H1 (cell line): ENCODE data around the gene TAOK1. TPM values are rescaled to one million over a fixed set of nuclear protein-coding genes. Genes with fewer than 3 reads are reported as not detected.

ENCODE experiments used
- BRCA1 ChIP-seq: IDR thresholded peaks from 2 replicates; pipeline ENCODE4 v1.6.1; 2012; ENCODE audit warnings: low read depth, low read length, improper control_type of control experiment
- CREB1 ChIP-seq: IDR thresholded peaks from 2 replicates; pipeline ENCODE4 v1.6.1; 2012; ENCODE audit warnings: inconsistent platforms
- EGR1 ChIP-seq: IDR thresholded peaks from 2 replicates; pipeline ENCODE4 v1.6.1; 2011; ENCODE audit warnings: low read depth, low read length, borderline replicate concordance
- GABPA ChIP-seq: IDR thresholded peaks from 2 replicates; pipeline ENCODE4 v1.6.1; 2011; ENCODE audit warnings: mild to moderate bottlenecking, low read length, moderate library complexity, borderline replicate concordance; ENCODE audit not compliant: insufficient read depth
- GTF2F1 ChIP-seq: IDR thresholded peaks from 2 replicates; pipeline ENCODE4 v1.6.1; 2012; ENCODE audit warnings: low read depth, low read length, improper control_type of control experiment, borderline replicate concordance
- HDAC2 ChIP-seq, 2 experiments: fragments of 300-600 bp in 1 of 2; sonication (generic) in 1 of 2; IDR thresholded peaks; 2 replicates each; pipeline ENCODE4 v1.6.1; 2011 to 2012; ENCODE audit warnings: low read depth in 2 of 2, low read length in 2 of 2, mild to moderate bottlenecking in 2 of 2, moderate library complexity in 2 of 2, borderline replicate concordance in 1 of 2, inconsistent platforms in 1 of 2
- HDAC6 ChIP-seq: IDR thresholded peaks from one replicate; pipeline ENCODE4 v1.7.1; 2012; ENCODE audit warnings: low read depth, mild to moderate bottlenecking, inconsistent platforms, low read length, moderate library complexity
- RFX5 ChIP-seq: IDR thresholded peaks from 2 replicates; pipeline ENCODE4 v1.6.1; 2011; ENCODE audit warnings: low read depth, low read length, improper control_type of control experiment, borderline replicate concordance
- SP4 ChIP-seq: IDR thresholded peaks from 2 replicates; pipeline ENCODE4 v1.6.1; 2012; ENCODE audit warnings: low read length, inconsistent platforms
- ZNF274 ChIP-seq: IDR thresholded peaks from 2 replicates; pipeline ENCODE4 v1.7.0; 2012; ENCODE audit warnings: low read length, borderline replicate concordance; ENCODE audit errors: extremely low read depth
- polyA plus RNA-seq, 7 experiments: library from polyadenylated mRNA; depleted of rRNA in 3 of 7; stranded (reverse) in 5 of 7; unstranded in 2 of 7; fragments of >200 nt in 5 of 7; fragments of 200-250 nt in 2 of 7; gene quantifications; 1 replicate in 5 of 7; 2 replicates in 1 of 7; 4 replicates in 1 of 7; pipeline versions ENCODE4 v1.2.1 to v1.2.3, GENCODE V29; 2011 to 2013; ENCODE audit warnings: missing spikeins in 2 of 7, mixed read lengths in 2 of 7
- total RNA-seq: library from RNA; stranded (reverse); fragmentation: NEBNext Ultra II Directional; extraction: Animal tissue kit (Norgen Biotek cat#: 25700); gene quantifications from 2 replicates; pipeline ENCODE4 v1.2.1, GENCODE V29; 2021

Gene TAOK1
- total and polyA plus RNA-seq, 2 of the 8 experiments (the other 6 are each of a cell fraction or from before 2014, with no cell fraction given): 12.2 to 90.6 TPM

DNA sequence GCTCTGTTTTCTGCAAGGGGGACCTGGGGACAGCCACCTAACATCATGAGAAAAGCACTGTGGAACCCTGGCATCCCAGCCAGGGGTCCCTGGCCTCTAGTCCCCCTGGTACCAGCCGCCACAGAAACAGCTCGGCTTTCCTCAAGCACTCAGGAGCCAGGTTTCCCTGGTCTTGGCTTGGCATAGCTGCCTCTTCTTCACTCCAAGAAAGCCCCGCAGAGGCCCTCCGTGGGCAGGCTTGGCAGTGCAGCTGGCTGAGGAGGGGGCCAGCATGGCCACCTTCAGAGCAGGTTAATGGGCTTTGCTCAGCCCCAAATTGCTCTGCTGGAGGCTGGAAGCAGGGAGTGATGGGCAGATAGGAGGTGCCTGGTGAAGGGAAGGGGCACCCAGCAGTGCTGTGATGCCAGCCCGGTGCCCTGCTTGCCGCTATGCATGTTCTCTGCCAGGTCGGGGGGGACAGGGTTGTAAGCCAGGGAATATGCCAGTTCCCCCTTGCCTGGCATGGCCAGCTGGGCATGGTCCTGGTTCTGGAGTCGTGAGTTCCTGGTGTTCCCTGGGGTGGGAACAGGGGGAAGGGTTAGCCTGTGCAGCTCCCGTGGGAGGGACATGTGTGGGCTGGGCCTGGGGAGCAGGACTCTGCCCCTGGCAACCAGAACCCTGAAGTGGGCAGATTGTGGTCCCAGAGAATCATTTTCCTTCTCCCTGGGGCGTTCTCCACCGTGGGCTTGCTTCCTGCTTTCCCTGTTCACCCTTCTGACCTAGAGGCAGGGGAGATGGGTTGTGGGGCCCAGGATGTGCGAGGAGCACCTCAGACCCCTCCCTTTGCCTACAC is 206.0 kb downstream of the TAOK1 start (continued):
- TF ChIP-seq ZNF274 (no peak), EGR1 (no peak), HDAC6 (no peak), GTF2F1 (no peak), RFX5 (no peak), BRCA1 (no peak), SP4 (no peak), GABPA (no peak), HDAC2 (IDR thresholded peaks at IDR 0.05; ENCODE audit: borderline replicate concordance in 1 of 2, low read depth in 2 of 2, low read length in 2 of 2) (no peak), CREB1 (no peak)
